22Rv1 (cell line): ENCODE data around the gene ARAP1.

ENCODE experiments used
- H3K27ac ChIP-seq: fragments of 450-650 bp; 2 replicates; pipeline ENCODE4 v1.5.1; 2017
- CTCF ChIP-seq: fragments of 450-650 bp; IDR thresholded peaks from 2 replicates; pipeline ENCODE4 v1.5.1; 2017; ENCODE audit warnings: mild to moderate bottlenecking
- ZFX ChIP-seq: fragments of 450-650 bp; IDR thresholded peaks from 2 replicates; pipeline ENCODE4 v1.6.1; 2017; ENCODE audit warnings: antibody characterized with exemption, borderline replicate concordance

The ARAP1 gene

DNA sequence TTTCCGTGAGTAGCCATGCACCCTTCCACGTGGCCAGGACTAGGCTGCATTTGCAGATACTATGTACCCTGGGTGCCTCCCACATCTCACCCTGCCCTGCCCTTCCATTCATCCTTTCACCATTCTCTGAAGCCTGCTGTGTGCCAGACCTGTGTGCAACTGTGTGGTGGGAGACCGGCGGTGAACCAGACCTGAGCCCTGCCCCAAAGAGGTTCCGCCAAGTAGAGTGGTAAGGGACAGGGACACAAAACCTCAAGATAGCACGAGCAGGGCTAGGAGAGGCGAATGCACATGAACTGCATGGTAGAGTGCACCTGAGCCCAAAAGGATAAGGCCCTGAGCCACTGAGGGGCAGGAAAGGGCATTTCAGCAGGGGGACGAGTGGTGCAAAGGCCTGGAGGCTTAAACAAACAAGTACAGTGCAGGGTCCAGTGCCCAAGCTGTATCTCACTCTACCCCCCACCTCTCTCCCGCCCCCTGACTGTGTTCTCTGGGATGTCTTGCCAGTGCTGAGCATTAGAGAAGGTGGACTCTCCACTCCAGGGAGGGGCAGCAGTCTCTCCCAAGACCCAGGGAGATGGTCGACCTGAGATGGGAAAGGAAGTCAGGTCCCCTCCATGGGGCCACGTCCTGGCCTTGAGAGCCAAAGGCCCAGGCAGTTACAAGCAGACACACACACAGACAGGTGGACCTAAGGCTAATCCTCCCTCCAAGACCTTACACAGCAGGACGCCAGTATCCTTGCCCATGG, 14.1 kb upstream of the ARAP1 start:
- no peak overlapping the region for H3K27ac ChIP-seq
- TF ChIP-seq CTCF (no peak), ZFX (no peak)

DNA sequence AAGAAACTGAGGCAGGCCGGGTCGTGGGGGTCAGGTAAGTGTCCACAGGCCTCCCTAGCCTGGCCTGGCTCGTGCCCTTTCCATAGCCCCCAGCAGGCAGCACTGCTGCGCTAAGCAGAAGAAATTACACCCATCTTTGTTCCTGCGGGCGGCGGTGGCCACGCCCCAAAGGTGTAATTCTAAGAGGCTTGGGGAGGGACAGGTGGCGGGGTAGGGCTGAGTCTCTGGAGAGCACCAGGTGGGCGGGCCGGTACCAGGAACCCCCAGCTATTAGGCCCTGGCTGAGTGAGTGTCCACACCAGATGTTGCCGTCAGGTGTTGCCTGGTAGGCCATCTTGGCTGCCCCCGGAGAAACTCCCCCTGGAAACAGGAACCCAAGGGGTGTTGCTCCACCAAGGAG, 12.3 kb upstream of the ARAP1 start:
- no peak overlapping the region for H3K27ac ChIP-seq
- TF ChIP-seq CTCF = no peak
- no peak for TF ChIP-seq ZFX

GRCh38 chr11:72763823-72764222, 11.6 kb upstream of the ARAP1 start:
- H3K27ac ChIP-seq = no peak overlapping the region
- TF ChIP-seq CTCF = no peak
- no peak for TF ChIP-seq ZFX

- no peak overlapping the region for H3K27ac ChIP-seq
- TF ChIP-seq ZFX (no peak), CTCF (no peak)
Measured at GRCh38 chr11:72762641-72763304, 10.6 kb upstream of the ARAP1 start.

GRCh38 chr11:72760539-72761405, 8.6 kb upstream of the ARAP1 start:
- H3K27ac ChIP-seq = peak overlapping the region; percentile 27; the same call in 1 of the 2 replicates
- TF ChIP-seq CTCF (no peak), ZFX (no peak)

DNA sequence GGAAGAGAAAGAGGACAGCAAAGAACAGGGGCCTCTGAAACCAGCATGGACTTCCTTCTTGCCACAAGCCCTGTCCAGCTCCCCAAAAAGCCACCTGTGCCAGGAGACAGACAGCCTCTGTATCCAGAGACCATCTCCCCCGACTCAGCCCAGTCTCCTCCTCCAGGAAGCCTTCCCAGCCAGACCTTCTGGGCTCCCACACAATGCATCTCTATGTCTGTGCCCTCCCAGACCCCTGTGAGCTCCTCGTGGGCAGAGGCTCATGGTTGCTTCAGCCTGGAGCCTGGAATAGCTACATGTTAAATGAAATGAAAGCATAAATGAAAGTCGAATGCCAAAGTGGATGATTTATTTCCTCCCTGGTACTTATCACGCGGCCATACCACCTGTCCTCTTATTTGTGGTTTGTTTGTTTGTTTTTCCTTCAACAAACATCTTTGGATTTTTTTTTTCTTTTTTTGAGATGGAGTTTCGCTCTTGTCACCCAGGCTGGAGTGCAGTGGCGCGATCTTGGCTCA, 7.3 kb upstream of the ARAP1 start:
- H3K27ac ChIP-seq = peak overlapping the region; percentile 27

More for the DNA sequence above, 7.3 kb upstream of the ARAP1 start:
- TF ChIP-seq CTCF (no peak), ZFX (no peak)
